Endothelial cell of umbilical vein (primary cell): ENCODE results near the gene ZNRF1. TPM values are rescaled to one million over a fixed set of nuclear protein-coding genes. Genes with fewer than 3 reads are reported as not detected.

Source experiments
- BruUV-seq: library from RNA; stranded (reverse); fragments of 400-500 nt; replicated peaks from 2 replicates; lab custom pipeline; 2021; lab: Mats Ljungman, UMichigan
- CTCF ChIA-PET: fragments of 300-600, 350-600 bp; sonication (Branson Sonifier 250); formaldehyde crosslinking; loops from one replicate; lab custom pipeline; 2021; ENCODE audit warnings: antibody characterized with exemption, inconsistent platforms; lab: Charles Lee
- POLR2A ChIA-PET: fragments of 300-600, 350-600 bp; sonication (Branson Sonifier 250); formaldehyde crosslinking; loops from one replicate; lab custom pipeline; 2021; ENCODE audit warnings: antibody characterized with exemption, inconsistent platforms; lab: Charles Lee
- DNase-seq: peaks from one replicate; pipeline ENCODE4 v3.0.0-alpha.2; 2011; ENCODE audit warnings: low read depth, low spot score
- FAIRE-seq: peaks from 2 replicates; lab custom pipeline; 2011; peaks lifted over from hg19 to GRCh38; lab: Jason Lieb, UNC
- H2AFZ ChIP-seq: 2 replicates; pipeline ENCODE4 v1.6.0; 2012; ENCODE audit warnings: low read depth, low read length, control low read depth, inconsistent platforms
- H3K27ac ChIP-seq: 2 replicates; pipeline ENCODE4 v1.5.1; 2011; ENCODE audit warnings: low read depth, mild to moderate bottlenecking, control low read depth, low read length, moderate library complexity; ENCODE audit not compliant: insufficient read depth
- H3K27me3 ChIP-seq, 2 experiments: 2 replicates each; pipeline versions ENCODE4 v1.6.0 to v1.6.1; 2011; ENCODE audit warnings: low read length in 2 of 2, mixed read lengths in 1 of 2; ENCODE audit not compliant: control insufficient read depth in 2 of 2, insufficient read depth in 2 of 2
- H3K36me3 ChIP-seq, 2 experiments: 2 replicates in 1 of 2; 3 replicates in 1 of 2; pipeline ENCODE4 v1.5.1; 2011; ENCODE audit warnings: low read length in 2 of 2, mild to moderate bottlenecking in 1 of 2, moderate library complexity in 1 of 2; ENCODE audit not compliant: control insufficient read depth in 2 of 2, insufficient read depth in 2 of 2; ENCODE audit errors: extremely low read depth in 1 of 2
- H3K4me1 ChIP-seq: 3 replicates; pipeline ENCODE4 v1.5.1; 2011; ENCODE audit warnings: mild to moderate bottlenecking, low read length; ENCODE audit not compliant: control insufficient read depth, insufficient read depth; ENCODE audit errors: extremely low read depth
- H3K4me2 ChIP-seq: 2 replicates; pipeline ENCODE4 v1.6.1; 2011; ENCODE audit warnings: low read length, control low read depth, mixed read lengths; ENCODE audit not compliant: insufficient read depth
- H3K4me3 ChIP-seq, 3 experiments: fragments of 200-600 bp in 1 of 3; sonication (generic), shearing (Covaris generic) in 1 of 3; replicated peaks in 1 of 3; 2 replicates each; pipeline ENCODE4 v1.5.1; 2011 to 2016; ENCODE audit warnings: control low read depth in 3 of 3, low read length in 3 of 3, mild to moderate bottlenecking in 2 of 3, inconsistent platforms in 1 of 3, low read depth in 1 of 3, moderate library complexity in 1 of 3; ENCODE audit not compliant: insufficient read depth in 1 of 3
- H3K79me2 ChIP-seq: 2 replicates; pipeline ENCODE4 v1.6.0; 2012; ENCODE audit warnings: low read length, inconsistent platforms; ENCODE audit not compliant: control insufficient read depth, insufficient read depth
- H3K9ac ChIP-seq: replicated peaks from 2 replicates; pipeline ENCODE3; 2011; ENCODE audit warnings: low read length, control low read depth; ENCODE audit not compliant: insufficient read depth; ENCODE audit errors: extremely low read depth
- H3K9me1 ChIP-seq: replicated peaks from 3 replicates; pipeline ENCODE4 v1.6.0; 2011; ENCODE audit warnings: mild to moderate bottlenecking, low read length; ENCODE audit not compliant: control insufficient read depth, insufficient read depth; ENCODE audit errors: extremely low read depth
- H3K9me3 ChIP-seq: replicated peaks from 2 replicates; pipeline ENCODE4 v1.5.1; 2012; ENCODE audit warnings: low read length, inconsistent platforms; ENCODE audit not compliant: control insufficient read depth, insufficient read depth
- H4K20me1 ChIP-seq: replicated peaks from 2 replicates; pipeline ENCODE3; 2011; ENCODE audit warnings: mild to moderate bottlenecking, low read length; ENCODE audit not compliant: control insufficient read depth, insufficient read depth; ENCODE audit errors: extremely low read depth
- EZH2 ChIP-seq: IDR thresholded peaks from 2 replicates; pipeline ENCODE4 v1.6.1; 2012; ENCODE audit warnings: borderline replicate concordance, low read depth, mild to moderate bottlenecking, moderate library complexity, low read length, inconsistent platforms; ENCODE audit not compliant: severe bottlenecking
- FOS ChIP-seq: IDR thresholded peaks from 2 replicates; pipeline ENCODE4 v1.6.1; 2011; ENCODE audit warnings: mild to moderate bottlenecking, low read length, moderate library complexity, borderline replicate concordance; ENCODE audit not compliant: insufficient read depth
- GATA2 ChIP-seq: IDR thresholded peaks from 2 replicates; pipeline ENCODE4 v1.7.0; 2011; ENCODE audit warnings: low read depth, mild to moderate bottlenecking, moderate library complexity, mixed read lengths, low read length; ENCODE audit not compliant: insufficient read length, insufficient read depth
- JUN ChIP-seq: IDR thresholded peaks from 2 replicates; pipeline ENCODE4 v1.6.1; 2011; ENCODE audit warnings: borderline replicate concordance, low read depth; ENCODE audit not compliant: insufficient read length, insufficient read depth
- MYC ChIP-seq: IDR thresholded peaks from one replicate; pipeline ENCODE4 v1.6.1; 2011; ENCODE audit warnings: mild to moderate bottlenecking, low read depth, low read length
- POLR2A ChIP-seq: IDR thresholded peaks from 2 replicates; pipeline ENCODE4 v1.6.1; 2012; ENCODE audit warnings: low read depth, mild to moderate bottlenecking, control low read depth, low read length
- POLR2AphosphoS5 ChIP-seq: IDR thresholded peaks from 2 replicates; pipeline ENCODE4 v1.6.1; 2012; ENCODE audit warnings: low read depth, mild to moderate bottlenecking, control low read depth, low read length, moderate library complexity; ENCODE audit not compliant: insufficient read depth
- dilution Hi-C: fragments of 300-500 bp; cut with MboI; formaldehyde crosslinking; loops from one replicate; pipeline ENCODE4 v1.15.0; 2019; ENCODE audit warnings: low sequenced_read_pairs; ENCODE audit not compliant: extremely low pct_ligation_motif_present
- intact Hi-C: fragments of 100-400 bp; cut with micrococcal nuclease; formaldehyde crosslinking; loops from one replicate; pipeline ENCODE4 v1.10.0; 2022
- polyA plus RNA-seq, 4 experiments: library from polyadenylated mRNA; depleted of rRNA in 3 of 4; stranded (reverse) in 3 of 4; unstranded in 1 of 4; fragments of >200 nt; gene quantifications; 2 replicates each; pipeline versions ENCODE4 v1.2.1 to v1.2.3, GENCODE V29; 2011 to 2012; ENCODE audit warnings: missing spikeins in 1 of 4
- total RNA-seq: library from RNA; stranded (reverse); gene quantifications from 2 replicates; pipeline ENCODE4 v1.2.3, GENCODE V29; 2021
- TF ChIP-seq, protein P1 (sequence below), 2 donors: IDR thresholded peaks; 1 replicate in 1 of 2; 2 replicates in 1 of 2; pipeline ENCODE4 v1.5.1; 2011; ENCODE audit warnings: low read length in 2 of 2, mild to moderate bottlenecking in 2 of 2, moderate library complexity in 2 of 2, control low read depth in 1 of 2, inconsistent platforms in 1 of 2, low read depth in 1 of 2; ENCODE audit not compliant: insufficient read depth in 1 of 2; ENCODE audit errors: extremely low read depth in 1 of 2
- TF ChIP-seq, protein P2 (sequence below): IDR thresholded peaks from 2 replicates; pipeline ENCODE4 v1.6.1; 2011; ENCODE audit not compliant: insufficient read depth, insufficient read length

Gene ZNRF1
- total and polyA plus RNA-seq, 2 donors (not counting 3 experiments of a cell fraction or from before 2014, with no cell fraction given) = 23.7 to 34.9 TPM

DNA sequence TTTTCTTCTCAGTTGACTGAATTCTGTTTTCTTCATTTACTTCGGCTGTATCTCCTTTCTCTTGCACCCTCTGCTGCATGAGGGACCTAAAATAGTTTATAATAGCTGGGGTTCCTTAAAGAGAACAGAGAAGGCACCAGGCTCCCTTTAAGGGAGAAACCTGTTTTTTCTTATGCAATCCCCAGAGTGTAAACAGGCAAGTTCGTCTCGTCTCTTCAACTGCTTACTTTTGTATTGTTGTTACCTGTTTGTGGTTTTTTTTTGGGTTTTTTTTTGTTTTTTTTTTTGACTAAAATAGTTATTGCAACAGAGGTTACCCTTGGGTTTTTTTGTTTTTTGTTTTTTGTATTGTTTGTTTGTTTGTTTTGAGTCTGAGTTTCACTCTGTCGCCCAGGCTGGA, 121.4 kb downstream of the ZNRF1 start:
- ChIA-PET POLR2A (no interaction called here), CTCF (interaction anchor here (0.9 to 1.4 kb wide), 2 partner anchors 10 to 122 kb away, joined by 3 to 4 read pairs; partner anchors contain the start of gene ZNRF1)
- Histone ChIP-seq H3K9ac (no peak overlapping the region), H3K9me3 (peaks cover 2% of the 10 kb centered on the region), H3K36me3 (no peaks in the 10 kb centered on the region), H3K4me1 (no peaks in the 10 kb centered on the region), H2AFZ (no peak overlapping the region), H3K4me3 (no peak overlapping the region), H4K20me1 (no peaks in the 10 kb centered on the region), H3K27ac (no peak overlapping the region), H3K9me1 (no peaks in the 10 kb centered on the region), H3K79me2 (no peaks in the 10 kb centered on the region), H3K4me2 (no peak overlapping the region), H3K27me3 (no peaks in the 10 kb centered on the region)
- TF ChIP-seq GATA2 = no peak
- TF ChIP-seq FOS = no peak
- TF ChIP-seq, protein P1, sequence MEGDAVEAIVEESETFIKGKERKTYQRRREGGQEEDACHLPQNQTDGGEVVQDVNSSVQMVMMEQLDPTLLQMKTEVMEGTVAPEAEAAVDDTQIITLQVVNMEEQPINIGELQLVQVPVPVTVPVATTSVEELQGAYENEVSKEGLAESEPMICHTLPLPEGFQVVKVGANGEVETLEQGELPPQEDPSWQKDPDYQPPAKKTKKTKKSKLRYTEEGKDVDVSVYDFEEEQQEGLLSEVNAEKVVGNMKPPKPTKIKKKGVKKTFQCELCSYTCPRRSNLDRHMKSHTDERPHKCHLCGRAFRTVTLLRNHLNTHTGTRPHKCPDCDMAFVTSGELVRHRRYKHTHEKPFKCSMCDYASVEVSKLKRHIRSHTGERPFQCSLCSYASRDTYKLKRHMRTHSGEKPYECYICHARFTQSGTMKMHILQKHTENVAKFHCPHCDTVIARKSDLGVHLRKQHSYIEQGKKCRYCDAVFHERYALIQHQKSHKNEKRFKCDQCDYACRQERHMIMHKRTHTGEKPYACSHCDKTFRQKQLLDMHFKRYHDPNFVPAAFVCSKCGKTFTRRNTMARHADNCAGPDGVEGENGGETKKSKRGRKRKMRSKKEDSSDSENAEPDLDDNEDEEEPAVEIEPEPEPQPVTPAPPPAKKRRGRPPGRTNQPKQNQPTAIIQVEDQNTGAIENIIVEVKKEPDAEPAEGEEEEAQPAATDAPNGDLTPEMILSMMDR (IDR thresholded peaks at IDR 0.05; ENCODE audit: extremely low read depth in 1 of 2, insufficient read depth in 1 of 2, low read depth in 1 of 2, low read length in 2 of 2) = no peak
- no peak for TF ChIP-seq MYC
- TF ChIP-seq POLR2AphosphoS5 = no peak
- no peak for TF ChIP-seq JUN
- no peak for TF ChIP-seq POLR2A
- TF ChIP-seq EZH2 = no peak
- TF ChIP-seq, protein P2, sequence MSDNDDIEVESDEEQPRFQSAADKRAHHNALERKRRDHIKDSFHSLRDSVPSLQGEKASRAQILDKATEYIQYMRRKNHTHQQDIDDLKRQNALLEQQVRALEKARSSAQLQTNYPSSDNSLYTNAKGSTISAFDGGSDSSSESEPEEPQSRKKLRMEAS = no peak
- DNase-seq = no peak
- BruUV-seq = no TSS peak
- no peak for FAIRE-seq
- intact Hi-C loops = no loop called here
- dilution Hi-C loops = no loop called here
